ENCODE measurements around the gene ELOVL6.

ELOVL6 gene

DNA sequence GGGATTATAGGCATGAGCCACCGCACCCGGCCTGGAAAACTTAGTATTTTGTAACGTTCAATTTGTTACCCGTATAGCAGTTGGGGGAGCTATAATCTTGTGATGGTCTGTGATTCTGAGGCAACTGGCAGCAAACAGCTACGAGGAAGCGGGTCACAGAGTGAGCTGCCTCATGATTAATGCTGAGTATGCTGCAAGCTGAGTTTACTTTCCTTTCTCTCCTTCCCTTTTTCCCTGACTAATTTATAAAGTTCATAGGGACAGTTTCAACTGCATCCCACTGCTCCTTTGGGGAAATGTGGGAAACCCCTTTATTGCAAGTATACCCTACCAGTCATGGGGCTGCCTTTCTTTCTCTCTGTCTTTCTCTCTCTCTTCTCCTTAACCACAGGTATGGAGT is 17.7 kb upstream of the ELOVL6 start:
- Histone ChIP-seq H3K9ac (ENCODE audit: low read length) (no peak overlapping the region), H3K27me3 (ENCODE audit: control insufficient read depth in 1 of 2, insufficient read depth in 2 of 2, low read length in 2 of 2) (no peaks in the 10 kb centered on the region), H3K4me1 (ENCODE audit: insufficient read depth, low read length) (no peaks in the 10 kb centered on the region), H3K9me3 (ENCODE audit: low read length) (no peaks in the 10 kb centered on the region), H3K36me3 (ENCODE audit: insufficient read depth, low read length) (no peaks in the 10 kb centered on the region), H3K4me3 (ENCODE audit: low read depth in 1 of 2, low read length in 2 of 2) (no peak overlapping the region), H3K27ac (ENCODE audit: low read depth, low read length) (no peak overlapping the region)

DNA sequence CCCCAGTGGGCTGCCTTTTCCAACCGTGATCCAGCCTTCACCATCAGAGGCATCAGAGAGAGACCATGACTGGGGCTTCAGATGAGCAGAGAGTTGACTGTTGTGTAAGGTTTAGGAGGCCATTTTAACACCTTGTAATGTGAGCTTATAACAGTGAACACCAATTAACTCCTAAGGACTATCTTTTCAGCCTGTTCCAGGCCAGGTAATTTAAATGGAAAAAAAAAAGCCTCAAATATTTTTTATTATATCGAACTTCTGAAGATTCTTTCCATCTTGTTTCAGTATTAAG is 13.3 kb upstream of the ELOVL6 start:
- no peaks in the 10 kb centered on the region for H3K36me3 ChIP-seq (ENCODE audit: insufficient read depth, low read length)
- no peaks in the 10 kb centered on the region for H3K4me1 ChIP-seq (ENCODE audit: insufficient read depth, low read length)
- H3K9me3 ChIP-seq (ENCODE audit: low read length) = no peaks in the 10 kb centered on the region
- H3K27ac ChIP-seq (ENCODE audit: low read depth, low read length) = no peak overlapping the region
- no peak overlapping the region for H3K4me3 ChIP-seq (ENCODE audit: low read depth in 1 of 2, low read length in 2 of 2)
- no peaks in the 10 kb centered on the region for H3K27me3 ChIP-seq (ENCODE audit: control insufficient read depth in 1 of 2, insufficient read depth in 2 of 2, low read length in 2 of 2)
- no peak overlapping the region for H3K9ac ChIP-seq (ENCODE audit: low read length)

DNA sequence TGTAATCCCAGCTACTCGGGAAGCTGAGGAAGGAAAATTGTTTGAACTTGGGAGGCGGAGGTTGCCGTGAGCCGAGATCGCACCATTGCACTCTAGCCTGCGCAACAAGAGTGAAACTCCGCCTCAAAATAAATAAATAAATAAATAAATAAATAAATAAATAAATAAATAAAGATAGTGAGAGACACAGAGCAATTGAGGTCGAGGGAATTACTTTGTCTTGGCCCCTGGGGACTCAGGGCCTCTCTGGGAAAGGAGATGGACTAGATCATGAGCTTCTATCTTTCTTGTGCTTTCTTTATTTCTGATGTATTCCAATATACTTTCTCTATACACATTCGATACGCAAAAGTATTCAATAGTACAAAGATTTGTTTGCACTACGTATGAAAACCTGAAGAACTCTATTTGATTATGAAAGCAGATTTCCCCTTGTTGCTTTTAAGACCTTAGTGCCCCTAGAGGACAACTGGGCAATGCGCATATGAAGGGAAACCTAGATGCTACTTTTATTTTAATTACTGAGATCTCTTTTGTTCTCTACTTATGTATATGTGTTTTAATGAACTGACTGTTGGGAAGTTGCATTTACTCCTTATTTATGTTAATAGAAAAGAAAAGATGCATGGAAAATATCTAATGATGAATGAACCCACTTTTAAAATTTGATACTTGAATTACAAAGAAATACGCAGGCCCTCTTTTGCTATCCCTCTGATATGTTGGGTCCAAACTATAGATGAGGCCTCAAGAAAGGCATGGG is 12.8 kb upstream of the ELOVL6 start:
- H3K27me3 ChIP-seq (ENCODE audit: control insufficient read depth in 1 of 2, insufficient read depth in 2 of 2, low read length in 2 of 2) = no peaks in the 10 kb centered on the region
- no peaks in the 10 kb centered on the region for H3K36me3 ChIP-seq (ENCODE audit: insufficient read depth, low read length)
- no peak overlapping the region for H3K9ac ChIP-seq (ENCODE audit: low read length)
- no peaks in the 10 kb centered on the region for H3K4me1 ChIP-seq (ENCODE audit: insufficient read depth, low read length)
- no peak overlapping the region for H3K27ac ChIP-seq (ENCODE audit: low read depth, low read length)
- no peak overlapping the region for H3K4me3 ChIP-seq (ENCODE audit: low read depth in 1 of 2, low read length in 2 of 2)
- H3K9me3 ChIP-seq (ENCODE audit: low read length) = no peaks in the 10 kb centered on the region

DNA sequence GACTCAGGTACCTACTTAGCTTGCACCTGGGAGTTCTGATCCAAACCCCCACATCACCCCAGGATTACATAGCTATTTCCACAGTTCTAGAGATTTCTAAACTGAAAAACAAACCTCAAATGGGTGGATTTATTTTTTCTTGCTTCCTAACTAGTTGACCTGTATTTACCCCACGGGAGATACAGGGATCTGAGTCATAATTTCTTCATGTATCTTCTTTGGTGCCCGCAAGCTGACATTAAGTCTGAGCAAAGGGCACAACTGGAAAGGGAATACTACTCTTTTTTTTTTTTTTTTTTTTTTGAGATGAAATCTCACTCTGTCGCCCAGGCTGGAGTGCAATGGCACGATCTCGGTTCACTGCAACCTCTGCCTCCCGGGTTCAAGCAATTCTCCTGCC is 10.0 kb upstream of the ELOVL6 start:
- Histone ChIP-seq H3K4me1 (ENCODE audit: insufficient read depth, low read length) (no peaks in the 10 kb centered on the region), H3K27ac (ENCODE audit: low read depth, low read length) (no peak overlapping the region), H3K4me3 (ENCODE audit: low read depth in 1 of 2, low read length in 2 of 2) (no peak overlapping the region), H3K9ac (ENCODE audit: low read length) (no peak overlapping the region), H3K36me3 (ENCODE audit: insufficient read depth, low read length) (no peaks in the 10 kb centered on the region), H3K9me3 (ENCODE audit: low read length) (no peaks in the 10 kb centered on the region), H3K27me3 (ENCODE audit: control insufficient read depth in 1 of 2, insufficient read depth in 2 of 2, low read length in 2 of 2) (no peaks in the 10 kb centered on the region)

DNA sequence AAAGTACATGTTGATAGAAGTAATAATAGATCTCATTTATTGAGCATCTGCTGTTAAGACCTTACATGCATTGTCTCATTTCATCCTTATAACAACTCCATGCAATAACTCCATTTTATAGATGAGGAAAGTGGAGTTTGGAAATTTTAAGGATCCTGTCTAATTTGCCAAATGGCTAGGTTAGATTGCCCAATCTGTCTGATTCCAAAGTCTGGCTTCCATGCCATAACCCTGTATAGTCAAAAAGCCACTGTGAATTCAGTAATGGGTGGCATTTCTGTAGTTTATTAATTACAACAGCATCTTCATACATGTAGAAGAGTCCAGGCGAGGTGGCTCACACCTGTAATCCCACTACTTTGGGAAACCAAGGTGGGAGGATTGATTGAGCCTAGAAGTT is 8.8 kb upstream of the ELOVL6 start:
- Histone ChIP-seq H3K4me3 (ENCODE audit: low read depth in 1 of 2, low read length in 2 of 2) (no peak overlapping the region), H3K27me3 (ENCODE audit: control insufficient read depth in 1 of 2, insufficient read depth in 2 of 2, low read length in 2 of 2) (no peaks in the 10 kb centered on the region), H3K9me3 (ENCODE audit: low read length) (no peaks in the 10 kb centered on the region), H3K4me1 (ENCODE audit: insufficient read depth, low read length) (no peaks in the 10 kb centered on the region), H3K9ac (ENCODE audit: low read length) (no peak overlapping the region), H3K36me3 (ENCODE audit: insufficient read depth, low read length) (no peaks in the 10 kb centered on the region), H3K27ac (ENCODE audit: low read depth, low read length) (no peak overlapping the region)

DNA sequence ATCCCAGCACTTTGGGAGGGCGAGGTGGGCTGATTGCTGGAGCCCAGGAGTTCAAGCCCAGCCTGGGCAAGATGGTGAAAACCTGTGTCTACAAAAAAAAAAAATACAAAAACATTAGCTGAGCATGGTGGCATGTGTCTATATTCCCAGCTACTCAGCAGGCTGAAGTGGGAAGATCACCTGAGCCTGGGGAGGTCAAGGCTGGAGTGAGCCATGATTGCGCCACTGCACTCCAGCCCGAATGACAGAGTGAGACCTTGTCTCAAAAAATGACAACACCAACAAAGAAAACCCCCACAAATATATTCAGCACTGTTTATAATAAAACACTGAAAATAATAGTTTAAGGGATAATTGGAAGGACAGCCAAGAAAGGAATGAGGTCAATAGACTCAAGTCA is 3.6 kb upstream of the ELOVL6 start:
- H3K36me3 ChIP-seq (ENCODE audit: insufficient read depth, low read length) = no peaks in the 10 kb centered on the region
- no peak overlapping the region for H3K27ac ChIP-seq (ENCODE audit: low read depth, low read length)
- H3K4me3 ChIP-seq (ENCODE audit: low read depth in 1 of 2, low read length in 2 of 2) = no peak overlapping the region
- H3K9me3 ChIP-seq (ENCODE audit: low read length) = no peaks in the 10 kb centered on the region
- no peaks in the 10 kb centered on the region for H3K27me3 ChIP-seq (ENCODE audit: control insufficient read depth in 1 of 2, insufficient read depth in 2 of 2, low read length in 2 of 2)
- no peak overlapping the region for H3K9ac ChIP-seq (ENCODE audit: low read length)
- H3K4me1 ChIP-seq (ENCODE audit: insufficient read depth, low read length) = peaks cover 4% of the 10 kb centered on the region

DNA sequence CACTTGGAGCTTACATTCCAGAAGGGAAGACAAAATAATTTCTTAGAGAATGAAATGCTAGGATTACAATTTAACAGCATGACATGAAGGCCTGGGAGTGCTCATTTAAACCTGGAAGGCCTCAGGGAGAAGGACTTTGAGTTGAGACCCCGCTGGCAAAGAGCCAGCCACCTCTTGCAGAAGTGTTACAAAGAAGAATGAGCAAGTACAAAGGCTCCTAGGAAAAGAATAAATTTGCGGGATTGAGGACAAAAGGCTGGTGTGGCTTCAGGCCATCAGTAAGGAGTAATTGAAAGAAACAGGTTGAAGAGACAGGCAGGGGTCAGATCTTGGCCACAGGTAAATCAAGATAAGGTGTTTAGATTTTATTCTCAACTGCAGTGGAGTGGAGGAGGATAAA is 3.1 kb upstream of the ELOVL6 start:
- Histone ChIP-seq H3K27me3 (ENCODE audit: control insufficient read depth in 1 of 2, insufficient read depth in 2 of 2, low read length in 2 of 2) (no peaks in the 10 kb centered on the region), H3K9me3 (ENCODE audit: low read length) (no peaks in the 10 kb centered on the region), H3K9ac (ENCODE audit: low read length) (no peak overlapping the region), H3K36me3 (ENCODE audit: insufficient read depth, low read length) (no peaks in the 10 kb centered on the region), H3K4me3 (ENCODE audit: low read depth in 1 of 2, low read length in 2 of 2) (no peak overlapping the region), H3K27ac (ENCODE audit: low read depth, low read length) (no peak overlapping the region), H3K4me1 (ENCODE audit: insufficient read depth, low read length) (peaks cover 4% of the 10 kb centered on the region)

DNA sequence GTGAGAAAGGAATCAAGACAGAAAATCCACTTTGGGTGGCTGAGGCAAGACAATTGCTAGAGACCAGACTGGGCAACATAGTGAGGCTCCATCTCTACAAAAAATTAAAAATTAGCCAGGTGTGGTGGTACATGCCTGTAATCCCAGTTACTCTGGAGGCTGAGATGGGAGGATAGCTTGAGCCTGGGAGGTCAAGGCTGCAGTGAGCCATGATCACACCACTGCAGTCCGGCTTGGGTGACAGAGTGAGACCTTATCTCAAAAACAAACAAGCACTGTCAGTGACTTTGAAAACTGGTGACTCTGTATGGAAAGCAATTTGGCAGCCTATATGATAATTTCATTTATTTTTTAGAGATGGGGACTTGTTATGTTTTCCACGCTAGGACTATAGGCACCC is 2.3 kb upstream of the ELOVL6 start:
- no peaks in the 10 kb centered on the region for H3K9me3 ChIP-seq (ENCODE audit: low read length)
- H3K27me3 ChIP-seq (ENCODE audit: control insufficient read depth in 1 of 2, insufficient read depth in 2 of 2, low read length in 2 of 2) = no peaks in the 10 kb centered on the region
- H3K36me3 ChIP-seq (ENCODE audit: insufficient read depth, low read length) = no peaks in the 10 kb centered on the region
- H3K9ac ChIP-seq (ENCODE audit: low read length) = no peak overlapping the region
- no peak overlapping the region for H3K4me3 ChIP-seq (ENCODE audit: low read depth in 1 of 2, low read length in 2 of 2)
- H3K4me1 ChIP-seq (ENCODE audit: insufficient read depth, low read length) = peaks cover 6% of the 10 kb centered on the region
- H3K27ac ChIP-seq (ENCODE audit: low read depth, low read length) = no peak overlapping the region

DNA sequence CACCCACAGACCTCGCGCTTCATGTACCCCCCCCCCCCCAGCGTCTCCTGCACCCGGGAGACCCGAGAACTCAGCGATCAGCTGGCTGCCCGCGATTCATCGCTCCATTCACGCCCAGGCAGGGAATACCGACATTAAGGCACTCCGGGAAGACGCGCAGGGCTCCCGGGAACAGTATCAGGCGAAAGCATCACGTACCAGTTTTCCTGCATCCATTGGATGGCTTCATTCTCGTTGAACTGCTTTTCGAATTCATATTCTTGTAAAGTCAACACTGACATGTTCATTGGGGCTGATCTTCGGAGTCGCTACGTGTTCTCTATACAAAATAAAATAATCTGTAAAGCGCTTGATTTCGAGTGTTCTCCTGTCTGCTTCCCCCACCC is 373 bp downstream of the ELOVL6 start:
- no peaks in the 10 kb centered on the region for H3K36me3 ChIP-seq (ENCODE audit: insufficient read depth, low read length)
- H3K27ac ChIP-seq (ENCODE audit: low read depth, low read length) = peak overlapping the region; percentile 58
- H3K9me3 ChIP-seq (ENCODE audit: low read length) = no peaks in the 10 kb centered on the region

DNA sequence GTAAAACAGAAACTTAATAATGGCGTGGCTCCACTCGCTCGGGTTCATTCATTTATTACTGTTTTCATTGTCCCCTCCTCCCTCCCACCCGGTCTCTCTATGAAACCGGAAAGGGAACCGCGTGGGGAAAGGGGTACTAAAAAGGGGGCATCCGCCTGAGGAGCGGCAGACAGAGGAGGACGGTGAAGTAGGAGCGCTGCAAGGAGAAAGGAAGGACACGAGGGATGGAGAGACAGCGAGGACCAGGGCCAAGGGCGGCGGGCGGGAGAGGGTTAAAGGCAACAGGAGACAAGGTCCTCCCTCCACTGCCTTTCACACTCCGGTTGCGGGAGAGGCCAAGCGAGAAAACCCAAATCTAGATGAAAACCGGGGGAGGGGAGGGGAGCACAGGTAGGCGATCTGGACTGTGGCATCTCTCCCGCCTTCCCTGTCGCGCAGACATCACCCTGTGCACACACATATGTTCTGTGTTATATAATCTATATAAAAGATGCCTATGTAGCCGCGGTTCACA is 829 bp downstream of the ELOVL6 start:
- Histone ChIP-seq H3K36me3 (ENCODE audit: insufficient read depth, low read length) (no peaks in the 10 kb centered on the region), H3K27me3 (ENCODE audit: control insufficient read depth in 1 of 2, insufficient read depth in 2 of 2, low read length in 2 of 2) (no peaks in the 10 kb centered on the region), H3K4me1 (ENCODE audit: insufficient read depth, low read length) (peaks cover 10% of the 10 kb centered on the region), H3K27ac (ENCODE audit: low read depth, low read length) (peak overlapping the region; percentile 58), H3K4me3 (ENCODE audit: low read depth in 1 of 2, low read length in 2 of 2) (peak overlapping the region; percentile 62 to 99), H3K9me3 (ENCODE audit: low read length) (no peaks in the 10 kb centered on the region), H3K9ac (ENCODE audit: low read length) (peak overlapping the region; percentile 39)

More for the DNA sequence above, 373 bp downstream of the ELOVL6 start:
- no peaks in the 10 kb centered on the region for H3K27me3 ChIP-seq (ENCODE audit: control insufficient read depth in 1 of 2, insufficient read depth in 2 of 2, low read length in 2 of 2)
- H3K9ac ChIP-seq (ENCODE audit: low read length) = no peak overlapping the region
- peak overlapping the region; percentile 62 to 99 for H3K4me3 ChIP-seq (ENCODE audit: low read depth in 1 of 2, low read length in 2 of 2)
- peaks cover 10% of the 10 kb centered on the region for H3K4me1 ChIP-seq (ENCODE audit: insufficient read depth, low read length)

DNA sequence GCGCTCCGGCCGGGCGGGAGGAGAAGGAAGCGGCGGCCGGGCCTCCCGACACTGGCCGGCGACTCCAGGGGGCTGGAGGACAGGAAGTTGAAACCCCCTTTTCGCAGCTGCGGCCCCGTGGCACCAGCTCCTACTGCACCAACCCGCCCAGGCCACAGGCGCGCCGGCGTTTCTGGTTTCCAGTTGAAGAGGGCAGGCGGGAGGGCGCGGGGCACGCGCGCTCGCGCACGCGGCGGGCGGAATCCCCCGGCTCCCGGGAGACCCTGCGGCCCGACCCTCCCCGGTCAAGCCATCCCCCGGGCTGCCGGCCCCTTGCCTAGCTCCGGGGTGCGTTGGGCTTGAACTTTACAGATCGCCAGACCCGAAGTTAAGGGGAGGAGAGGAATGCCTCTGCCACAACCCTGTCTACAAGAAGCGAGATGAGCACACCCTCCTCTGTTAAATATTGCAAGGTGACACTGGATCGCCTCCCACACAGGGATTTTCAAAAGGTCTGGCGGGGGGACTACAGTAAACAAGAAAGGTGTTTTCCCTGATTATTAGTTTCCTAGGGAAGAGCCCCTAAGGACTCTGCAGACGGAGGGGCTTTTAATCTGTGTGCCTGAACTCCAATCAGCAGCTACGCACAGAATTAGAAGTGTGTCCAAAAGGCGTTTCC is 1.4 kb downstream of the ELOVL6 start:
- H3K4me1 ChIP-seq (ENCODE audit: insufficient read depth, low read length) = peaks cover 10% of the 10 kb centered on the region
- H3K27me3 ChIP-seq (ENCODE audit: control insufficient read depth in 1 of 2, insufficient read depth in 2 of 2, low read length in 2 of 2) = no peaks in the 10 kb centered on the region
- no peaks in the 10 kb centered on the region for H3K9me3 ChIP-seq (ENCODE audit: low read length)
- no peaks in the 10 kb centered on the region for H3K36me3 ChIP-seq (ENCODE audit: insufficient read depth, low read length)
- peak overlapping the region; percentile 85 for H3K27ac ChIP-seq (ENCODE audit: low read depth, low read length)
- peak overlapping the region; percentile 62 to 99 for H3K4me3 ChIP-seq (ENCODE audit: low read depth in 1 of 2, low read length in 2 of 2)
- H3K9ac ChIP-seq (ENCODE audit: low read length) = peak overlapping the region; percentile 39
